HepG2 (cell line): ENCODE results near the gene ZDHHC18. TPM values are rescaled to one million over a fixed set of nuclear protein-coding genes. Genes with fewer than 3 reads are reported as not detected.

Experiments used
- AGO2 ChIP-seq: fragments of 200-400 bp; formaldehyde crosslinking; optimal IDR thresholded peaks from 2 replicates; pipeline ENCODE3; 2017; ENCODE audit warnings: mild to moderate bottlenecking, low read depth, low read length, moderate library complexity
- BHLHE40 ChIP-seq: IDR thresholded peaks from 2 replicates; pipeline ENCODE4 v1.6.1; 2011; ENCODE audit warnings: low read length, improper control_type of control experiment
- CEBPZ ChIP-seq: IDR thresholded peaks from 2 replicates; pipeline ENCODE4 v1.6.1; 2012; ENCODE audit warnings: low read length, improper control_type of control experiment
- HNRNPK ChIP-seq: fragments of 200-400 bp; formaldehyde crosslinking; IDR thresholded peaks from 2 replicates; pipeline ENCODE4 v1.6.1; 2018; ENCODE audit warnings: low read length, low read depth, moderate library complexity, mild to moderate bottlenecking; ENCODE audit not compliant: poor library complexity, severe bottlenecking
- MIXL1 ChIP-seq: IDR thresholded peaks from 2 replicates; pipeline ENCODE4 v1.6.1; 2016
- MZF1 ChIP-seq: sonication (generic); formaldehyde crosslinking; IDR thresholded peaks from 2 replicates; pipeline ENCODE4 v1.8.1; 2023; ENCODE audit warnings: mild to moderate bottlenecking, missing genetic modification reagents, borderline replicate concordance
- NR3C1 ChIP-seq: sonication (generic); formaldehyde crosslinking; IDR thresholded peaks from 2 replicates; pipeline ENCODE4 v1.4.0; 2020; ENCODE audit warnings: missing genetic modification reagents
- SMC3 ChIP-seq: IDR thresholded peaks from 2 replicates; pipeline ENCODE4 v1.6.1; 2011; ENCODE audit warnings: low read length, improper control_type of control experiment
- SNAPC4 ChIP-seq: sonication (generic); formaldehyde crosslinking; IDR thresholded peaks from 2 replicates; pipeline ENCODE4 v1.4.0; 2020; ENCODE audit warnings: mild to moderate bottlenecking, missing genetic modification reagents
- ZBTB20 ChIP-seq: sonication (generic); formaldehyde crosslinking; IDR thresholded peaks from 2 replicates; pipeline ENCODE4 v1.8.1; 2023; ENCODE audit warnings: missing genetic modification reagents, low read depth, mild to moderate bottlenecking, borderline replicate concordance
- ZBTB37 ChIP-seq: sonication (generic); formaldehyde crosslinking; IDR thresholded peaks from 2 replicates; pipeline ENCODE4 v1.4.0; 2020; ENCODE audit warnings: mild to moderate bottlenecking, missing genetic modification reagents
- ZMYM2 ChIP-seq: sonication (generic); formaldehyde crosslinking; IDR thresholded peaks from 2 replicates; pipeline ENCODE4 v1.8.0; 2022; ENCODE audit warnings: mild to moderate bottlenecking, missing genetic modification reagents
- ZNF232 ChIP-seq: sonication (generic); formaldehyde crosslinking; IDR thresholded peaks from 2 replicates; pipeline ENCODE4 v1.4.0; 2020; ENCODE audit warnings: missing genetic modification reagents, borderline replicate concordance
- ZNF414 ChIP-seq: sonication (generic); formaldehyde crosslinking; IDR thresholded peaks from 2 replicates; pipeline ENCODE4 v1.5.0; 2020; ENCODE audit warnings: missing genetic modification reagents
- ZNF558 ChIP-seq: sonication (generic); formaldehyde crosslinking; IDR thresholded peaks from 2 replicates; pipeline ENCODE4 v1.9.0; 2022; ENCODE audit warnings: mild to moderate bottlenecking, missing genetic modification reagents, borderline replicate concordance
- ZNF704 ChIP-seq: sonication (generic); formaldehyde crosslinking; IDR thresholded peaks from 2 replicates; pipeline ENCODE4 v1.8.1; 2023; ENCODE audit warnings: mild to moderate bottlenecking, inconsistent platforms, moderate library complexity, missing genetic modification reagents, borderline replicate concordance
- polyA plus RNA-seq, 8 experiments: library from polyadenylated mRNA; depleted of rRNA in 3 of 8; stranded (reverse) in 7 of 8; unstranded in 1 of 8; fragments of >200 nt; fragmentation: Illumina TruSeq in 4 of 8; extraction: Trizol in 4 of 8; gene quantifications; 2 replicates each; pipeline versions ENCODE4 v1.2.1 to v1.2.3, GENCODE V29; 2011 to 2016; ENCODE audit warnings: low read depth in 4 of 8, missing spikeins in 1 of 8, mixed read lengths in 1 of 8; ENCODE audit not compliant: insufficient read depth in 1 of 8
- total RNA-seq, 5 experiments: library from RNA; depleted of rRNA; stranded (reverse); fragments of >200 nt; fragmentation: Illumina TruSeq; extraction: Trizol; gene quantifications; 2 replicates each; pipeline ENCODE4 v1.2.3, GENCODE V29; 2016; ENCODE audit warnings: low read depth in 1 of 5

ZDHHC18 gene
- total and polyA plus RNA-seq, 2 of the 13 experiments (the other 11 are each of a cell fraction or from before 2014, with no cell fraction given), result 13.2 to 35.3 TPM

GRCh38 chr1:26889551-26890466 lies 63.3 kb downstream of the ZDHHC18 start, which contains the start of gene GPN2 (continued):
- TF ChIP-seq HNRNPK (no peak), MIXL1 (CRISPR knock-in tag) (no peak), ZNF558 (CRISPR knock-in tag) (0 out of 2 replicates have a peak, but pooled peaks have one; percentile 73), NR3C1 (no peak), MZF1 (CRISPR knock-in tag) (no peak), CEBPZ (no peak), ZNF704 (CRISPR knock-in tag) (peak; percentile 79; the same call in 1 of the 2 replicates), SMC3 (no peak), AGO2 (peak; percentile 100), SNAPC4 (CRISPR knock-in tag) (no peak), BHLHE40 (no peak), ZNF414 (CRISPR knock-in tag) (peak; percentile 89; the same call in 1 of the 2 replicates), ZNF232 (CRISPR knock-in tag) (0 out of 2 replicates have a peak, but pooled peaks have one; percentile 40), ZBTB20 (CRISPR knock-in tag) (no peak; the same call in 1 of the 2 replicates), ZBTB37 (no peak), ZMYM2 (CRISPR knock-in tag) (no peak)
